ENCODE data around the gene OSBPL5. TPM values are rescaled to one million over a fixed set of nuclear protein-coding genes. Genes with fewer than 3 reads are reported as not detected.
"Not testable (repeated sequence)": the region's sequence is repeated elsewhere in the genome, so short reads cannot be mapped to it uniquely, and the experiment has no call there.

OSBPL5 gene
- polyA plus RNA-seq, 4 donors: 18.2 to 20.9 (median 19.8) TPM

- DNase-seq (ENCODE audit: low read depth in 4 of 4, low spot score in 3 of 4): no peak
These were observed 38.8 kb downstream of the OSBPL5 start for GRCh38 chr11:3126207-3126865.

- no peak for DNase-seq (ENCODE audit: low read depth in 4 of 4, low spot score in 3 of 4)
These were observed 40.3 kb downstream of the OSBPL5 start for GRCh38 chr11:3124821-3125220.

- no peak for DNase-seq (ENCODE audit: low read depth in 4 of 4, low spot score in 3 of 4)
These were observed 41.1 kb downstream of the OSBPL5 start for GRCh38 chr11:3123761-3124733.

GRCh38 chr11:3123305-3123704 is 41.8 kb downstream of the OSBPL5 start:
- no peak for DNase-seq (ENCODE audit: low read depth in 4 of 4, low spot score in 3 of 4)

GRCh38 chr11:3122775-3123201 is 42.3 kb downstream of the OSBPL5 start:
- DNase-seq (ENCODE audit: low read depth in 4 of 4, low spot score in 3 of 4): no peak

GRCh38 chr11:3121931-3122774 is 43.0 kb downstream of the OSBPL5 start:
- DNase-seq (ENCODE audit: low read depth in 4 of 4, low spot score in 3 of 4): no peak

GRCh38 chr11:3121416-3121815 is 43.7 kb downstream of the OSBPL5 start:
- DNase-seq (ENCODE audit: low read depth in 4 of 4, low spot score in 3 of 4): no peak

GRCh38 chr11:3120071-3120792 is 44.9 kb downstream of the OSBPL5 start:
- no peak for DNase-seq (ENCODE audit: low read depth in 4 of 4, low spot score in 3 of 4)

- DNase-seq (ENCODE audit: low read depth in 4 of 4, low spot score in 3 of 4): no peak
These were observed 45.8 kb downstream of the OSBPL5 start for GRCh38 chr11:3119141-3119821.

GRCh38 chr11:3115321-3115720 is 49.8 kb downstream of the OSBPL5 start:
- no peak for DNase-seq (ENCODE audit: low read depth in 4 of 4, low spot score in 3 of 4)

- DNase-seq (ENCODE audit: low read depth in 4 of 4, low spot score in 3 of 4): not testable (repeated sequence)
These were observed 51.4 kb downstream of the OSBPL5 start for GRCh38 chr11:3113661-3114060.

- DNase-seq (ENCODE audit: low read depth in 4 of 4, low spot score in 3 of 4): no peak
These were observed 53.0 kb downstream of the OSBPL5 start for GRCh38 chr11:3111919-3112690.

GRCh38 chr11:3111466-3111865 is 53.6 kb downstream of the OSBPL5 start:
- no peak for DNase-seq (ENCODE audit: low read depth in 4 of 4, low spot score in 3 of 4)

- no peak for DNase-seq (ENCODE audit: low read depth in 4 of 4, low spot score in 3 of 4)
These were observed 55.0 kb downstream of the OSBPL5 start for GRCh38 chr11:3109921-3110706.

- DNase-seq (ENCODE audit: low read depth in 4 of 4, low spot score in 3 of 4): no peak
These were observed 55.7 kb downstream of the OSBPL5 start for GRCh38 chr11:3109434-3109833.

- no peak for DNase-seq (ENCODE audit: low read depth in 4 of 4, low spot score in 3 of 4)
These were observed 56.9 kb downstream of the OSBPL5 start for GRCh38 chr11:3108183-3108721.

- no peak for DNase-seq (ENCODE audit: low read depth in 4 of 4, low spot score in 3 of 4)
These were observed 57.4 kb downstream of the OSBPL5 start for GRCh38 chr11:3107608-3108182.
